Measurements from ENCODE around the gene EIF3K. TPM values are rescaled to one million over a fixed set of nuclear protein-coding genes. Genes with fewer than 3 reads are reported as not detected.

Gene EIF3K
- total RNA-seq, 1 donor from 2014 or later = 344 TPM

DNA sequence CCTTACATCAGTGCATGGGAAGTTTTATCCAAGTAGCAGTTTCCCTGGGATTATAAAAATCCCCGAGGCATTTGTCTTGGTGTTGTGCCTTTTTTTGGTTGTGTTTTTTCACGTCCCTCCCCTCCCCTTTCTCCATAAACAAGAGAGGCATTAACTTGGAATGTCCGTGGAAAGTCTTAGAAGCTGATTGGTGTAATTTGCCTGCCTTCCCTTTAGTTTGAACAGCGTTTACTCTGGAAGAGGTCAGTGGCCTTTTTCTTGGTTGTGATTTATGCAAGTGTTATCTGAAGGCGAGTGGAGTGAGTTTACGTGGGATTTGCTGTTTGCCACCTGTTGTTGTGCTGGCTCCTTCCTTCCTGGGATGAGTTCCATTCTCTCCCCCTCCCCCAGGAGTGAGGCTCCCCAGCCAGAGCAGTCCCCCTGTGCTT lies 35.7 kb downstream of the EIF3K start:
- no peak overlapping the region for H3K27ac Mint-ChIP-seq
- no peak overlapping the region for H3K4me3 Mint-ChIP-seq
- ATAC-seq (ENCODE audit: low read depth) = no peak
- intact Hi-C loops (cut with micrococcal nuclease) = no loop called here
- DNase-seq = no peak
- no peaks in the 10 kb centered on the region for H3K9me3 Mint-ChIP-seq
- no peaks in the 10 kb centered on the region for H3K27me3 Mint-ChIP-seq
- ChIA-PET POLR2A (interaction anchor here (1.1 kb wide), 1 partner anchor 32 kb away, joined by 7 read pairs; no protein-coding TSS in a partner anchor), CTCF (interaction anchor here (0.9 kb wide), 1 partner anchor 12 kb away, joined by 3 read pairs; no protein-coding TSS in a partner anchor)
- TF ChIP-seq CTCF (IDR thresholded peaks at IDR 0.05) = no peak
- H3K36me3 Mint-ChIP-seq (ENCODE audit: low read depth) = peaks cover 38% of the 10 kb centered on the region
- peaks cover 69% of the 10 kb centered on the region for H3K4me1 Mint-ChIP-seq

DNA sequence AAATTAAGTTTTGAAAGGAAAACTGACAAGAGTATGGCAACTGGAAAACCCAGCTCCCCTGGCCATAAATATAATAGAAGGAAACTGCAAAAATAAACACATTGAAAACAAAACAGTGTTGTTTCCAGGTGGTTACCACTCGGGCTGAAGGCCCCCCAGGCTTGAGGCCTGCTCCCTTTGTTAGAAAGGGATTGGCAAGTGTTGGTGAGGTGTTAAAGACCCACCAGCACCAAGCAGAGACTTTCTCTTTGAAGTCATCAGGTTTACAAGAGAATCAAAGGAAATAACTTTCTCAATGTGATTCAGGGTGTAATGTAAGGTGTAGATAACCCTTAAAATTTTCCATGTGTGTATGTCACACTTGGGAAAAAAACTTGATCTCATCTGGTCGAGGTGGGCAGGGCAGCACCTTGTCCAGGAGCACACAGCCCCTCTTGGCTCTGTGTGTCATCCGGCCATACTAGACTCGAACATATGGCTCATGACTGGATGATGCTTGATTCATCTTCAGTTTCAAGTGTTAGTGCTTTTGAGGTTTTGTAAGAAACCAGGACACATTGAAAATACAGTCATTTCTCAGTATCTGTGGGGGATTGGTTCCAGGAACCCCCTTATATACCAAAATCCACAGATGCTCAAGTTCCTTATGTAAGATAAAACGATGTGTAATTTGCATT lies 36.3 kb downstream of the EIF3K start:
- Mint-ChIP-seq H3K27me3 (no peaks in the 10 kb centered on the region), H3K4me3 (no peak overlapping the region), H3K4me1 (peaks cover 63% of the 10 kb centered on the region), H3K9me3 (no peaks in the 10 kb centered on the region), H3K27ac (peak overlapping the region; percentile 83), H3K36me3 (ENCODE audit: low read depth) (peaks cover 38% of the 10 kb centered on the region)
- intact Hi-C loops (cut with micrococcal nuclease) = no loop called here
- CTCF ChIA-PET = no interaction called here
- no peak for ATAC-seq (ENCODE audit: low read depth)
- POLR2A ChIA-PET = no interaction called here
- TF ChIP-seq CTCF (IDR thresholded peaks at IDR 0.05) = no peak
- no peak for DNase-seq

DNA sequence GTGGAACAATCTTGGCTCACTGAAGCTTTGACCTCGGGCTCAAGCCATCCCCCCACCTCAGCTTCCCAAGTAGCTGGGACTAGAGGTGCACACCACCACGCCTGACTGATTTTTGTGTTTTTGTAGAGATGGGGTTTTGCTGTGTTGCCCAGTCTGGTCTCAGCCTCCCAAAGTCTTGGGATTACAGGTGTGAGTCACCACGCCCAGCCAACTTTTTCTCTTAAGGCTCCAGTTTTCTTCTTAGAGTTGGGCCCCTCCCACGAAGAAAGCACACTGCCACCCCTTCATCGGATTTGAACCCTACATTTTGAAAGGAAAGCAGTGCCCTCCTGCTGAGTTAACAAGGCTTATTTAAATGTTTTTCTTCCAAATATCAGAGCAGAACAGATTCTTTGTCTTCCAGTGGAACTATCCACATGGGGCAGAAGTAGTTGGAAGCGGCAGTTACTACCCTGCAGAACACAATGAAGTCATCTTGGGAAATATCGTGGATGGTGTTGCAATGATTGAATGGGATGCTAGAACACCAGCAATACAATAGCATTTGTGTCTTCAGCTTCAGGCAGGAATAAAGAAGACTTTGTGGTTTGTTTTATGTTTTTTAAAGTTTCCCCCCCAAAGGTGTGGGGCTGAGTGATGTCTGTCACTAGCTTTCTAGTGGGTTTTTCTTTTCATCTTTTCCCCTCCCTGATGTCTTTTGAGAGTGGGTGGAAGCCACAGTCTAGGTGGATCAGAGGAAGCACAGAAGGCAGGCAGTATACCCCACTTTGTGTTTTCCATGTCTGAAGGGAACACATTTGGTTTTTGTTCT lies 37.4 kb downstream of the EIF3K start:
- H3K27me3 Mint-ChIP-seq = no peaks in the 10 kb centered on the region
- H3K4me1 Mint-ChIP-seq = peaks cover 54% of the 10 kb centered on the region
- peak overlapping the region; percentile 83 for H3K27ac Mint-ChIP-seq
- no peak for ATAC-seq (ENCODE audit: low read depth)
- no peaks in the 10 kb centered on the region for H3K9me3 Mint-ChIP-seq
- DNase-seq = no peak
- H3K4me3 Mint-ChIP-seq = no peak overlapping the region
- CTCF ChIA-PET = no interaction called here
- H3K36me3 Mint-ChIP-seq (ENCODE audit: low read depth) = peaks cover 45% of the 10 kb centered on the region
- POLR2A ChIA-PET = no interaction called here
- intact Hi-C loops (cut with micrococcal nuclease) = no loop called here
- TF ChIP-seq CTCF (IDR thresholded peaks at IDR 0.05) = no peak

DNA sequence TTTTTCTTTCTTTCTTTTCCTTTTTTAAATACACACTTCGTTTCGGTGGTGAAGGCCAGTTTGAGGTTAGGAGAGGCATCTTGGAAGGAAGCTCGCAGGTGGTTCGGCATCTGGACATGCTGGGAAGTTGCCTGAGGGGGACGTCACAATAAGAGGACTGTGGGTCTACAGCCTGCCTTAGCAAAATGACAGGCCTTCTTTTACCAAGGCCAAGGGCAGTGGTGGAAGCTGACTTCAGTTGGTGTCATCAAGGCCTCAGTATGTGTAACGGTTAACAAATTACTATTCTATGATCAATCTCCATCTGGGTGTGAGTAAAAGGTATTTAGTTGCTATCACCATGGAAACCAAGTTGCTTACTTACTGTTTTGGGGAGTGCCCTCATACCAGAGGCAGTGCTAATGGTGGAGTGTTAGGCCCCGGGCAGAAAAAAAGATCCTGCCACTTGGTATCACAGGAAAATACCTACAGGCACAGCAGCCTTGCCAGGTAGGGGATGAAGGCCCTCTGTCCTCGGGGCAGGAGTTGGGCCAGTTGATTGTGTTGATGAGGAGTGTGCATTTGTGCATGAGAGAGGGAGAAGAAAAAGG lies 38.7 kb downstream of the EIF3K start:
- Mint-ChIP-seq H3K4me3 (no peak overlapping the region), H3K9me3 (no peaks in the 10 kb centered on the region), H3K4me1 (peaks cover 48% of the 10 kb centered on the region), H3K27me3 (no peaks in the 10 kb centered on the region), H3K27ac (peak overlapping the region; percentile 47), H3K36me3 (ENCODE audit: low read depth) (peaks cover 44% of the 10 kb centered on the region)
- no peak for DNase-seq
- intact Hi-C loops (cut with micrococcal nuclease) = no loop called here
- no peak for TF ChIP-seq CTCF (IDR thresholded peaks at IDR 0.05)
- POLR2A ChIA-PET = interaction anchor here (0.6 to 0.7 kb wide), 2 partner anchors 12 to 40 kb away, joined by 3 read pairs; partner anchors contain the start of gene MAP4K1
- CTCF ChIA-PET = no interaction called here
- ATAC-seq (ENCODE audit: low read depth) = no peak

Data from activated B cell treated with CpG ODN at 0.5 μM for 24 hours (primary cell).